ENCODE data around the gene KCNK3. TPM values are rescaled to one million over a fixed set of nuclear protein-coding genes. Genes with fewer than 3 reads are reported as not detected.
A peak's percentile ranks its signal among the peaks of the same experiment; 100 is the strongest.

Gene KCNK3
- polyA plus RNA-seq, 1 of the 3 experiments (the other 2 are of a cell fraction) = 0.16 TPM

GRCh38 chr2:26764906-26765305 lies 72.4 kb downstream of the KCNK3 start:
- H3K4me3 ChIP-seq (ENCODE audit: low read depth in 2 of 2, low read length in 1 of 2) = peak overlapping the region; percentile 85 to 96
- peaks cover 6 to 25% of the 10 kb centered on the region in 2 experiments; a peak in 3 of 4 replicates for H3K4me1 ChIP-seq (ENCODE audit: control insufficient read depth in 1 of 2, insufficient read depth in 2 of 2, low read depth in 1 of 2, low read length in 1 of 2)
- peaks cover 27% of the 10 kb centered on the region for H4K20me1 ChIP-seq (ENCODE audit: insufficient read depth)
- H3K36me3 ChIP-seq (replicated peaks in 1 of 2; ENCODE audit: control insufficient read depth in 1 of 2, insufficient read depth in 2 of 2, low read length in 1 of 2) = peaks cover 2 to 4% of the 10 kb centered on the region in 2 experiments
- peak overlapping the region; percentile 94; the same call in 1 of the 2 replicates for H2AFZ ChIP-seq (ENCODE audit: low read depth)
- H3F3A ChIP-seq (replicated peaks; ENCODE audit: insufficient read depth) = no peaks in the 10 kb centered on the region
- WGBS (ENCODE audit: low lambda C conversion rate) = 3% methylated on average over 3 of the region's 3 CpGs
- peak overlapping the region; percentile 94 for H3K4me2 ChIP-seq
- TF ChIP-seq CHD2 (IDR thresholded peaks at IDR 0.05; ENCODE audit: low read length, partially characterized antibody) (no peak), MAX (IDR thresholded peaks at IDR 0.05; ENCODE audit: low read depth) (no peak), GABPA (IDR thresholded peaks at IDR 0.05; ENCODE audit: low read depth) (no peak), YY1 (IDR thresholded peaks at IDR 0.05; ENCODE audit: low read depth) (no peak), SIN3A (IDR thresholded peaks at IDR 0.05; ENCODE audit: borderline replicate concordance, low read depth, low read length) (no peak), TCF12 (IDR thresholded peaks at IDR 0.05) (no peak), TAF1 (IDR thresholded peaks at IDR 0.05; ENCODE audit: borderline replicate concordance, low read depth, low read length) (no peak), POLR2AphosphoS5 (IDR thresholded peaks at IDR 0.05; ENCODE audit: low read depth, low read length) (no peak), FOSL2 (IDR thresholded peaks at IDR 0.05; ENCODE audit: borderline replicate concordance, low read depth) (no peak), MEF2A (IDR thresholded peaks at IDR 0.05; ENCODE audit: borderline replicate concordance, low read depth) (no peak), USF2 (IDR thresholded peaks at IDR 0.05; ENCODE audit: borderline replicate concordance, low read depth, low read length) (no peak), EZH2phosphoT487 (IDR thresholded peaks at IDR 0.05; ENCODE audit: borderline replicate concordance, low read depth) (no peak)
- ChIA-PET CTCF (interaction anchor here (0.6 to 3.6 kb wide), 7 partner anchors 9 to 286 kb away, joined by 3 to 17 read pairs (median 5); no protein-coding TSS in a partner anchor), POLR2A (interaction anchor here (0.9 kb wide), 1 partner anchor 11 kb away, joined by 3 read pairs; no protein-coding TSS in a partner anchor)
- H3K79me2 ChIP-seq (ENCODE audit: insufficient read depth) = peaks cover 63% of the 10 kb centered on the region
- peak; percentile 35 for DNase-seq
- H3K9me2 ChIP-seq = no peaks in the 10 kb centered on the region
- no peaks in the 10 kb centered on the region for H3K9me3 ChIP-seq
- H3K27me3 ChIP-seq (ENCODE audit: insufficient read depth) = no peaks in the 10 kb centered on the region
- peak overlapping the region; percentile 63 to 84; a peak in 2 of 4 replicates for H3K27ac ChIP-seq (ENCODE audit: low read depth in 2 of 2, low read length in 1 of 2)
- H3K9ac ChIP-seq = peak overlapping the region; percentile 91

- H3K79me2 ChIP-seq (ENCODE audit: insufficient read depth) = peaks cover 71% of the 10 kb centered on the region
- H4K20me1 ChIP-seq (ENCODE audit: insufficient read depth) = peaks cover 35% of the 10 kb centered on the region
- peak overlapping the region; percentile 91 for H3K9ac ChIP-seq
- H3K9me2 ChIP-seq = no peaks in the 10 kb centered on the region
- H3F3A ChIP-seq (replicated peaks; ENCODE audit: insufficient read depth) = no peaks in the 10 kb centered on the region
- H3K4me2 ChIP-seq = peak overlapping the region; percentile 94
- H3K9me3 ChIP-seq = no peaks in the 10 kb centered on the region
- H3K4me3 ChIP-seq (ENCODE audit: low read depth in 2 of 2, low read length in 1 of 2) = peak overlapping the region; percentile 85 to 96
- 89% methylated on average over 10 of the region's 10 CpGs for WGBS (ENCODE audit: low lambda C conversion rate)
- peaks cover 2 to 4% of the 10 kb centered on the region in 2 experiments for H3K36me3 ChIP-seq (replicated peaks in 1 of 2; ENCODE audit: control insufficient read depth in 1 of 2, insufficient read depth in 2 of 2, low read length in 1 of 2)
- no peak overlapping the region for H3K27ac ChIP-seq (ENCODE audit: low read depth in 2 of 2, low read length in 1 of 2)
- H3K4me1 ChIP-seq (ENCODE audit: control insufficient read depth in 1 of 2, insufficient read depth in 2 of 2, low read depth in 1 of 2, low read length in 1 of 2) = peaks cover 7 to 26% of the 10 kb centered on the region in 2 experiments; a peak in 3 of 4 replicates
- POLR2A ChIA-PET = no interaction called here
- CTCF ChIA-PET = interaction anchor here (0.9 to 2.4 kb wide), 5 partner anchors 12 to 196 kb away, joined by 3 to 8 read pairs (median 4); no protein-coding TSS in a partner anchor
- no peaks in the 10 kb centered on the region for H3K27me3 ChIP-seq (ENCODE audit: insufficient read depth)
- DNase-seq = peak; percentile 16
- no peak overlapping the region for H2AFZ ChIP-seq (ENCODE audit: low read depth)
- no peak for TF ChIP-seq YY1 (IDR thresholded peaks at IDR 0.05; ENCODE audit: low read depth)
- TF ChIP-seq CTCF (IDR thresholded peaks at IDR 0.05) = no peak
- TF ChIP-seq EZH2phosphoT487 (IDR thresholded peaks at IDR 0.05; ENCODE audit: borderline replicate concordance, low read depth) = no peak
- no peak for TF ChIP-seq IRF3 (IDR thresholded peaks at IDR 0.05; ENCODE audit: low read depth, low read length)
- TF ChIP-seq REST (IDR thresholded peaks at IDR 0.05; ENCODE audit: low read depth, low read length) = no peak
- no peak for TF ChIP-seq FOXM1 (IDR thresholded peaks at IDR 0.05; ENCODE audit: low read depth)
- TF ChIP-seq SMC3 (IDR thresholded peaks at IDR 0.05; ENCODE audit: low read depth, low read length) = no peak
- TF ChIP-seq ELF1 (IDR thresholded peaks at IDR 0.05) = no peak
- TF ChIP-seq GATA2 (CRISPR knock-in tag; IDR thresholded peaks at IDR 0.05) = no peak
These were observed 73.1 kb downstream of the KCNK3 start for GRCh38 chr2:26765475-26766200.

All from SK-N-SH (cell line).